GM12873 (cell line): ENCODE results near the gene CAMK1D.

Source experiments
- CTCF ChIP-seq: IDR thresholded peaks from 2 replicates; pipeline ENCODE4 v1.5.1; 2012; ENCODE audit warnings: low read depth, mild to moderate bottlenecking, moderate library complexity, low read length, control low read depth; ENCODE audit not compliant: insufficient read depth; ENCODE audit errors: missing control alignments

Gene CAMK1D

GRCh38 chr10:12419262-12419847, 70.0 kb downstream of the CAMK1D start:
- TF ChIP-seq CTCF, result no peak

- TF ChIP-seq CTCF, result no peak
These were observed 71.3 kb downstream of the CAMK1D start for GRCh38 chr10:12420530-12421120.

- no peak for TF ChIP-seq CTCF
These were observed 72.8 kb downstream of the CAMK1D start for GRCh38 chr10:12422189-12422588.

- no peak for TF ChIP-seq CTCF
These were observed 74.5 kb downstream of the CAMK1D start for GRCh38 chr10:12423896-12424295.

GRCh38 chr10:12427276-12427675, 77.9 kb downstream of the CAMK1D start:
- no peak for TF ChIP-seq CTCF

GRCh38 chr10:12428447-12429135, 79.2 kb downstream of the CAMK1D start:
- peak; percentile 11 for TF ChIP-seq CTCF

GRCh38 chr10:12430406-12430982, 81.1 kb downstream of the CAMK1D start:
- TF ChIP-seq CTCF, result no peak
